K562 (cell line): ENCODE results near the gene LRRN3. TPM values are rescaled to one million over a fixed set of nuclear protein-coding genes. Genes with fewer than 3 reads are reported as not detected.

Source experiments
- ATAC-seq: fragments of 200-7000 bp; cut with Tn5 transposase; 3 replicates; pipeline ENCODE4 v1.9.1; 2020; ENCODE audit warnings: moderate library complexity
- BruUV-seq: library from RNA; stranded (reverse); fragments of 400-500 nt; replicated peaks from 2 replicates; lab custom pipeline; 2021; lab: Mats Ljungman, UMichigan
- CTCF ChIA-PET: fragments of 300-600 bp; formaldehyde crosslinking; extraction: SDS; loops from one replicate; lab custom pipeline; 2021; ENCODE audit warnings: low intra/inter-chr PET ratio; lab: Yijun Ruan, JAX
- POLR2A ChIA-PET: fragments of 300-600, 350-650 bp; sonication (Branson Sonifier 250); formaldehyde crosslinking; extraction: SDS; loops from one replicate; lab custom pipeline; 2021; ENCODE audit warnings: antibody characterized with exemption, inconsistent platforms; lab: Yijun Ruan, JAX
- DNase-seq, 4 experiments: peaks; one replicate each; pipeline versions ENCODE4 v3.0.0 to v3.0.0-alpha.2; 2011 to 2018; ENCODE audit warnings: low spot score in 3 of 4, mixed read lengths in 3 of 4; ENCODE audit errors: extremely low read depth in 1 of 4
- FAIRE-seq: peaks from 2 replicates; lab custom pipeline; 2011; peaks lifted over from hg19 to GRCh38; lab: Jason Lieb, UNC
- H2AFZ ChIP-seq: 2 replicates; pipeline ENCODE4 v1.6.0; 2011; ENCODE audit warnings: low read depth, low read length, control low read depth, inconsistent platforms
- H3K27ac ChIP-seq: fragments of 200-600 bp; 3 replicates; pipeline ENCODE4 v1.8.0; 2011; ENCODE audit warnings: low read depth, mild to moderate bottlenecking, control low read depth, inconsistent platforms, low read length, moderate library complexity, mixed read lengths; ENCODE audit errors: extremely low read depth
- H3K27me3 ChIP-seq, 2 experiments: fragments of 300-600 bp in 1 of 2; 2 replicates in 1 of 2; 3 replicates in 1 of 2; pipeline versions ENCODE4 v1.6.0 to v1.8.0; 2011; ENCODE audit warnings: inconsistent platforms in 2 of 2, low read length in 2 of 2, mild to moderate bottlenecking in 1 of 2, mixed read lengths in 1 of 2, moderate library complexity in 1 of 2; ENCODE audit not compliant: control insufficient read depth in 2 of 2, insufficient read depth in 2 of 2
- H3K36me3 ChIP-seq: fragments of 300-600 bp; 3 replicates; pipeline ENCODE4 v1.8.0; 2011; ENCODE audit warnings: mild to moderate bottlenecking, low read length, inconsistent platforms; ENCODE audit not compliant: control insufficient read depth, insufficient read depth
- H3K4me1 ChIP-seq, 2 experiments: fragments of 200-600 bp in 1 of 2; replicated peaks in 1 of 2; 2 replicates in 1 of 2; 3 replicates in 1 of 2; pipeline versions ENCODE4 v1.5.1 to v1.8.0; 2011; ENCODE audit warnings: inconsistent platforms in 2 of 2, low read length in 2 of 2, mild to moderate bottlenecking in 1 of 2, mixed read lengths in 1 of 2, moderate library complexity in 1 of 2; ENCODE audit not compliant: control insufficient read depth in 2 of 2, insufficient read depth in 2 of 2
- H3K4me2 ChIP-seq: 2 replicates; pipeline ENCODE4 v1.6.1; 2011; ENCODE audit warnings: low read length, control low read depth, inconsistent platforms, mixed read lengths; ENCODE audit not compliant: insufficient read depth
- H3K4me3 ChIP-seq: fragments of 200-600 bp; sonication (generic), shearing (Covaris generic); 2 replicates; pipeline ENCODE4 v1.5.1; 2016; ENCODE audit warnings: control low read depth, inconsistent platforms
- H3K79me2 ChIP-seq: fragments of 200-600 bp; 3 replicates; pipeline ENCODE4 v1.8.0; 2011; ENCODE audit warnings: low read length, inconsistent platforms; ENCODE audit not compliant: control insufficient read depth, insufficient read depth
- H3K9ac ChIP-seq, 2 experiments: 2 replicates each; pipeline versions ENCODE4 v1.6.0 to v1.6.1; 2011; ENCODE audit warnings: low read depth in 2 of 2, low read length in 2 of 2, control low read depth in 1 of 2, inconsistent platforms in 1 of 2, mild to moderate bottlenecking in 1 of 2, mixed read lengths in 1 of 2; ENCODE audit not compliant: insufficient read depth in 1 of 2
- H3K9me1 ChIP-seq: one replicate; pipeline ENCODE4 v1.6.0; 2011; ENCODE audit warnings: inconsistent platforms, mild to moderate bottlenecking, low read length, moderate library complexity; ENCODE audit not compliant: control insufficient read depth, insufficient read depth
- H3K9me3 ChIP-seq: replicated peaks from 2 replicates; pipeline ENCODE4 v1.5.1; 2011; ENCODE audit warnings: low read depth, low read length, inconsistent platforms; ENCODE audit not compliant: control insufficient read depth, insufficient read depth
- H4K20me1 ChIP-seq: replicated peaks from 2 replicates; pipeline ENCODE4 v1.6.1; 2011; ENCODE audit warnings: low read length, inconsistent platforms, mixed read lengths; ENCODE audit not compliant: control insufficient read depth, insufficient read depth
- ARHGAP35 ChIP-seq: fragments of 450-650 bp; IDR thresholded peaks from 2 replicates; pipeline ENCODE4 v1.6.1; 2018; ENCODE audit not compliant: partially characterized antibody
- CHD1 ChIP-seq: fragments of 200-600 bp; sonication (generic); IDR thresholded peaks from one replicate; pipeline ENCODE4 v1.6.1; 2012; ENCODE audit warnings: mild to moderate bottlenecking, moderate library complexity, low read length, inconsistent platforms
- SAP30 ChIP-seq: fragments of 200-600 bp; sonication (generic); IDR thresholded peaks from 2 replicates; pipeline ENCODE4 v1.6.1; 2012; ENCODE audit warnings: borderline replicate concordance, low read depth, mild to moderate bottlenecking, moderate library complexity, low read length, control low read depth, inconsistent platforms; ENCODE audit not compliant: insufficient read depth, poor library complexity, severe bottlenecking
- WHSC1 ChIP-seq: IDR thresholded peaks from one replicate; pipeline ENCODE4 v1.6.1; 2012; ENCODE audit warnings: low read length, control low read depth, inconsistent platforms
- ZKSCAN3 ChIP-seq: fragments of 250-450 bp; sonication (Bioruptor Pico); IDR thresholded peaks from 2 replicates; pipeline ENCODE4 v1.4.0; 2020
- ZNF133 ChIP-seq: fragments of 250-450 bp; sonication (Bioruptor Pico); IDR thresholded peaks from 2 replicates; pipeline ENCODE4 v1.4.0; 2020; ENCODE audit warnings: mild to moderate bottlenecking
- ZNF3 ChIP-seq: fragments of 250-450 bp; sonication (Bioruptor Pico); IDR thresholded peaks from 2 replicates; pipeline ENCODE4 v1.5.0; 2021; ENCODE audit warnings: mild to moderate bottlenecking, moderate library complexity
- ZNF707 ChIP-seq: fragments of 250-450 bp; sonication (Bioruptor Pico); conservative IDR thresholded peaks from 2 replicates; pipeline ENCODE4 v1.8.0; 2022; ENCODE audit warnings: inconsistent platforms, mild to moderate bottlenecking, moderate library complexity
- WGBS: fragments of 100-300 bp; shearing (Covaris generic); methylation state at CpG from one replicate; pipeline ENCODE4 v1.1.6; 2016; ENCODE audit warnings: low coverage, mixed read lengths; ENCODE audit not compliant: insufficient coverage; ENCODE audit errors: missing lambda C conversion rate; 5-methylcytosine and 5-hydroxymethylcytosine counted together
- in situ Hi-C: fragments of 300-500 bp; cut with MboI; formaldehyde crosslinking; loops from 4 replicates; pipeline ENCODE4 v1.15.0; 2018; ENCODE audit warnings: inconsistent platforms, mixed read lengths
- intact Hi-C: fragments of 100-400 bp; cut with micrococcal nuclease; formaldehyde crosslinking; loops from 2 replicates; pipeline ENCODE4 v1.14.2; 2022
- polyA plus RNA-seq, 8 experiments: library from polyadenylated mRNA; depleted of rRNA in 4 of 8; stranded (reverse) in 5 of 8; unstranded in 3 of 8; fragments of >200 nt; fragmentation: Nextera tagmentation in 2 of 8; fragmentation: Illumina TruSeq in 1 of 8; extraction: Ambion mirVana in 2 of 8; extraction: Trizol in 1 of 8; gene quantifications; 2 replicates each; pipeline versions ENCODE4 v1.2.1 to v1.2.3, GENCODE V29; 2011 to 2014; ENCODE audit warnings: inconsistent platforms in 1 of 8, missing spikeins in 1 of 8
- total RNA-seq, 7 experiments: library from RNA; depleted of rRNA in 6 of 7; stranded (reverse); fragments of >200 nt in 6 of 7; fragmentation: Illumina TruSeq in 2 of 7; extraction: Trizol in 2 of 7; gene quantifications; 2 replicates each; pipeline versions ENCODE4 v1.2.1 to v1.2.3, GENCODE V29; 2011 to 2021; ENCODE audit warnings: low replicate concordance in 1 of 7
- TF ChIP-seq, protein P1 (sequence below), 3 experiments: fragments of 200-800 bp in 1 of 3; sonication (Bioruptor generic) in 1 of 3; sonication (generic) in 1 of 3; formaldehyde crosslinking in 1 of 3; IDR thresholded peaks; 2 replicates each; pipeline versions ENCODE4 v1.6.1 to v1.8.0; 2016 to 2022; ENCODE audit warnings: mild to moderate bottlenecking in 2 of 3, missing compliant biosample characterization in 2 of 3, missing genetic modification characterization in 2 of 3, missing genetic modification reagents in 1 of 3
- TF ChIP-seq, protein P2 (sequence below): fragments of 450-650 bp; formaldehyde crosslinking; IDR thresholded peaks from 2 replicates; pipeline ENCODE4 v1.4.0; 2020; ENCODE audit warnings: mild to moderate bottlenecking, moderate library complexity

LRRN3 gene
- total and polyA plus RNA-seq, 9 of the 15 experiments (the other 6 are each of a cell fraction or from before 2014, with no cell fraction given) = 0.05 to 1.00 (median 0.20) TPM; not detected in 1

DNA sequence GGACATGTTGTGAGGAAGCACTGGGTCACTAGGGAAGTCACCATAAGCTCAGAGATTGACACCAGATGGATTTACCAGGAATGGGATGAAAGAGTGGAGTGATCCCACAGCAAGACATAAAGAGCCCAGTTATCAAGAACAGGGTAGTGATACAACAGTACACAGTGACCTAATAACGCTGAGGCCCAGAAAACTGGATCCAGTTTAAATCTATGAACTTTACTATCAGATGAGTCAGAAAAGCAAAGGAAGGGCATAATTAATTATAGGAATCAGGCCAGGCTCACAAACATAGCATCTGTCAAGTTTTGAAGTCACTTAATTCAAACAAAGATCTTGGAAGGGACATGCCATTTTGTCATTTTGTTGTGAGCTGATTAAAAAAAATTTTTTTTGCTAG is 73.5 kb downstream of the LRRN3 start:
- ChIA-PET CTCF (no interaction called here), POLR2A (interaction anchor here (0.8 to 2.3 kb wide), 5 partner anchors 8 to 97 kb away, joined by 3 to 14 read pairs (median 3); no protein-coding TSS in a partner anchor)
- Histone ChIP-seq H3K79me2 (no peaks in the 10 kb centered on the region), H2AFZ (no peak overlapping the region), H3K4me2 (no peak overlapping the region), H4K20me1 (no peaks in the 10 kb centered on the region), H3K4me1 (no peaks in the 10 kb centered on the region), H3K4me3 (no peak overlapping the region)
- intact Hi-C loops = no loop called here
- BruUV-seq = no TSS peak
- no peak for TF ChIP-seq ZNF3
- TF ChIP-seq, protein P1, sequence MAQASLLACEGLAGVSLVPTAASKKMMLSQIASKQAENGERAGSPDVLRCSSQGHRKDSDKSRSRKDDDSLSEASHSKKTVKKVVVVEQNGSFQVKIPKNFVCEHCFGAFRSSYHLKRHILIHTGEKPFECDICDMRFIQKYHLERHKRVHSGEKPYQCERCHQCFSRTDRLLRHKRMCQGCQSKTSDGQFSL (CRISPR knock-in tag; IDR thresholded peaks at IDR 0.05) = no peak
- TF ChIP-seq, protein P1 (tag; IDR thresholded peaks at IDR 0.05) = no peak
- no peak for TF ChIP-seq CHD1
- TF ChIP-seq, protein P2, sequence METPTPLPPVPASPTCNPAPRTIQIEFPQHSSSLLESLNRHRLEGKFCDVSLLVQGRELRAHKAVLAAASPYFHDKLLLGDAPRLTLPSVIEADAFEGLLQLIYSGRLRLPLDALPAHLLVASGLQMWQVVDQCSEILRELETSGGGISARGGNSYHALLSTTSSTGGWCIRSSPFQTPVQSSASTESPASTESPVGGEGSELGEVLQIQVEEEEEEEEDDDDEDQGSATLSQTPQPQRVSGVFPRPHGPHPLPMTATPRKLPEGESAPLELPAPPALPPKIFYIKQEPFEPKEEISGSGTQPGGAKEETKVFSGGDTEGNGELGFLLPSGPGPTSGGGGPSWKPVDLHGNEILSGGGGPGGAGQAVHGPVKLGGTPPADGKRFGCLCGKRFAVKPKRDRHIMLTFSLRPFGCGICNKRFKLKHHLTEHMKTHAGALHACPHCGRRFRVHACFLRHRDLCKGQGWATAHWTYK (CRISPR knock-in tag) = no peak
- no peak for TF ChIP-seq ZNF133 (CRISPR knock-in tag)
- TF ChIP-seq WHSC1 = no peak
- TF ChIP-seq SAP30 = no peak
- no peak for TF ChIP-seq ZKSCAN3 (CRISPR knock-in tag)
- no peak for TF ChIP-seq ZNF707
- TF ChIP-seq ARHGAP35 = no peak
- TF ChIP-seq, all 486 proteins: peak for 0
- WGBS = 75% methylated on average over 1 of the region's 1 CpG
- no peak for DNase-seq
- no peaks in the 10 kb centered on the region for H3K27me3 ChIP-seq
- H3K9me3 ChIP-seq = no peaks in the 10 kb centered on the region
- H3K36me3 ChIP-seq = no peaks in the 10 kb centered on the region
- ATAC-seq = no peak; the same call in 1 of the 3 replicates
- no peak overlapping the region for H3K9ac ChIP-seq
- no peak for FAIRE-seq
- no peak overlapping the region for H3K27ac ChIP-seq
- no peaks in the 10 kb centered on the region for H3K9me1 ChIP-seq
- in situ Hi-C loops = no loop called here
